Mesendoderm (in vitro differentiated cells): ENCODE measurements around the gene FAM3A.
A peak's percentile ranks its signal among the peaks of the same experiment; 100 is the strongest.

ENCODE experiments used
- DNase-seq: peaks from one replicate; pipeline ENCODE4 v3.0.0; 2013
- H2AK5ac ChIP-seq: 2 replicates; pipeline ENCODE4 v1.6.1; 2013; ENCODE audit warnings: low read length, inconsistent platforms
- H2BK120ac ChIP-seq: 2 replicates; pipeline ENCODE4 v1.6.1; 2013; ENCODE audit warnings: low read depth, mild to moderate bottlenecking, low read length, moderate library complexity, mixed read lengths
- H2BK15ac ChIP-seq: replicated peaks from 2 replicates; pipeline ENCODE4 v1.6.1; 2013; ENCODE audit warnings: low read depth, mild to moderate bottlenecking, moderate library complexity
- H2BK5ac ChIP-seq: 2 replicates; pipeline ENCODE4 v1.6.1; 2013; ENCODE audit warnings: low read length, inconsistent platforms
- H3K18ac ChIP-seq: 2 replicates; pipeline ENCODE4 v1.6.1; 2013; ENCODE audit warnings: mild to moderate bottlenecking, low read length, mixed read lengths
- H3K23ac ChIP-seq: one replicate; pipeline ENCODE4 v1.6.1; 2013; ENCODE audit warnings: low read length
- H3K27ac ChIP-seq: 2 replicates; pipeline ENCODE4 v1.5.1; 2013; ENCODE audit warnings: low read depth, mild to moderate bottlenecking, inconsistent platforms, low read length, moderate library complexity
- H3K27me3 ChIP-seq: 2 replicates; pipeline ENCODE4 v1.6.1; 2013; ENCODE audit warnings: low read length, control low read depth, mild to moderate bottlenecking, inconsistent platforms; ENCODE audit not compliant: insufficient read depth, poor library complexity
- H3K36me3 ChIP-seq: 2 replicates; pipeline ENCODE4 v1.6.1; 2013; ENCODE audit warnings: low read length, inconsistent platforms; ENCODE audit not compliant: control insufficient read depth, insufficient read depth
- H3K4ac ChIP-seq: one replicate; pipeline ENCODE4 v1.6.1; 2013; ENCODE audit warnings: low read depth, mild to moderate bottlenecking, low read length, moderate library complexity
- H3K4me1 ChIP-seq: 2 replicates; pipeline ENCODE4 v1.6.1; 2013; ENCODE audit warnings: low read depth, low read length, inconsistent platforms; ENCODE audit not compliant: control insufficient read depth
- H3K4me2 ChIP-seq: 2 replicates; pipeline ENCODE4 v1.6.1; 2013; ENCODE audit warnings: low read length
- H3K4me3 ChIP-seq: 2 replicates; pipeline ENCODE4 v1.5.1; 2013; ENCODE audit warnings: mild to moderate bottlenecking, low read length
- H3K56ac ChIP-seq: one replicate; pipeline ENCODE4 v1.6.1; 2013; ENCODE audit warnings: low read length
- H3K79me1 ChIP-seq: 2 replicates; pipeline ENCODE4 v1.6.1; 2013; ENCODE audit warnings: low read length, inconsistent platforms
- H3K79me2 ChIP-seq: 2 replicates; pipeline ENCODE4 v1.6.1; 2013; ENCODE audit warnings: mild to moderate bottlenecking, low read length; ENCODE audit not compliant: control insufficient read depth, insufficient read depth
- H3K9ac ChIP-seq: 2 replicates; pipeline ENCODE4 v1.6.1; 2013; ENCODE audit warnings: low read length, inconsistent platforms
- H4K5ac ChIP-seq: one replicate; pipeline ENCODE4 v1.6.1; 2013; ENCODE audit warnings: low read length
- H4K8ac ChIP-seq: one replicate; pipeline ENCODE4 v1.6.1; 2013; ENCODE audit warnings: low read depth, mild to moderate bottlenecking, control low read depth, low read length, moderate library complexity
- whole genome bisulfite sequencing: extraction: QIAGEN DNeasy Blood & Tissue Kit; methylation state at CpG from one replicate; pipeline ENCODE4 v1.1.7; 2013; ENCODE audit warnings: low lambda C conversion rate, missing lambda C conversion rate; ENCODE audit not compliant: insufficient coverage; ENCODE audit errors: extremely low coverage; 5-methylcytosine and 5-hydroxymethylcytosine counted together

FAM3A gene

GRCh38 chrX:154517101-154517781 lies 1.2 kb upstream of the FAM3A start:
- H2AK5ac ChIP-seq, result no peak overlapping the region
- no peaks in the 10 kb centered on the region for H3K4me1 ChIP-seq
- no peak overlapping the region for H2BK5ac ChIP-seq
- no peaks in the 10 kb centered on the region for H3K79me1 ChIP-seq
- H4K5ac ChIP-seq, result no peak overlapping the region
- no peaks in the 10 kb centered on the region for H3K36me3 ChIP-seq
- H3K27ac ChIP-seq, result no peak overlapping the region
- no peak overlapping the region for H3K4ac ChIP-seq
- peak overlapping the region; percentile 88 for H3K56ac ChIP-seq
- H2BK120ac ChIP-seq, result no peak overlapping the region
- H3K9ac ChIP-seq, result peak overlapping the region; percentile 40
- H3K4me3 ChIP-seq, result no peak overlapping the region
- no peak overlapping the region for H2BK15ac ChIP-seq
- DNase-seq, result peak; percentile 88
- H3K18ac ChIP-seq, result peak overlapping the region; percentile 1
- no CpG with 5 or more reads among the region's 25 CpGs for WGBS
- H4K8ac ChIP-seq, result no peak overlapping the region
- H3K23ac ChIP-seq, result no peak overlapping the region
- no peaks in the 10 kb centered on the region for H3K27me3 ChIP-seq
- peak overlapping the region; percentile 78 for H3K4me2 ChIP-seq
- no peaks in the 10 kb centered on the region for H3K79me2 ChIP-seq

GRCh38 chrX:154516656-154517100 lies 646 bp upstream of the FAM3A start:
- H3K23ac ChIP-seq, result no peak overlapping the region
- no peaks in the 10 kb centered on the region for H3K79me1 ChIP-seq
- H4K8ac ChIP-seq, result peak overlapping the region; percentile 39
- peak; percentile 65 for DNase-seq
- H3K27ac ChIP-seq, result peak overlapping the region; percentile 84
- no peaks in the 10 kb centered on the region for H3K4me1 ChIP-seq
- H3K27me3 ChIP-seq, result no peaks in the 10 kb centered on the region
- peak overlapping the region; percentile 88 for H3K56ac ChIP-seq
- no CpG with 5 or more reads among the region's 19 CpGs for WGBS
- no peak overlapping the region for H2AK5ac ChIP-seq
- H2BK5ac ChIP-seq, result no peak overlapping the region
- H3K4ac ChIP-seq, result no peak overlapping the region
- no peaks in the 10 kb centered on the region for H3K36me3 ChIP-seq
- H3K4me2 ChIP-seq, result peak overlapping the region; percentile 78
- H3K4me3 ChIP-seq, result peak overlapping the region; percentile 47
- H3K18ac ChIP-seq, result peak overlapping the region; percentile 61
- H2BK120ac ChIP-seq, result no peak overlapping the region
- H3K9ac ChIP-seq, result peak overlapping the region; percentile 83
- no peak overlapping the region for H2BK15ac ChIP-seq
- H3K79me2 ChIP-seq, result no peaks in the 10 kb centered on the region
- H4K5ac ChIP-seq, result no peak overlapping the region

GRCh38 chrX:154515090-154515965 lies 704 bp downstream of the FAM3A start:
- WGBS, result no CpG with 5 or more reads among the region's 34 CpGs
- Histone ChIP-seq H3K4me3 (peak overlapping the region; percentile 38), H3K4ac (no peak overlapping the region), H3K27me3 (no peaks in the 10 kb centered on the region), H2AK5ac (no peak overlapping the region), H3K18ac (peak overlapping the region; percentile 69), H3K79me2 (no peaks in the 10 kb centered on the region), H3K23ac (no peak overlapping the region), H3K36me3 (no peaks in the 10 kb centered on the region), H4K5ac (no peak overlapping the region), H3K4me2 (peak overlapping the region; percentile 14), H2BK15ac (no peak overlapping the region), H3K9ac (peak overlapping the region; percentile 75), H4K8ac (no peak overlapping the region), H3K56ac (peak overlapping the region; percentile 80), H3K27ac (no peak overlapping the region), H2BK120ac (no peak overlapping the region), H3K79me1 (no peaks in the 10 kb centered on the region), H3K4me1 (no peaks in the 10 kb centered on the region), H2BK5ac (no peak overlapping the region)
- no peak for DNase-seq

GRCh38 chrX:154513716-154514115 lies 2.3 kb downstream of the FAM3A start:
- Histone ChIP-seq H3K9ac (no peak overlapping the region), H3K4me3 (no peak overlapping the region), H3K27ac (no peak overlapping the region), H3K36me3 (no peaks in the 10 kb centered on the region), H3K79me2 (no peaks in the 10 kb centered on the region), H3K4ac (no peak overlapping the region), H3K79me1 (no peaks in the 10 kb centered on the region), H3K18ac (no peak overlapping the region), H3K4me2 (no peak overlapping the region), H2BK120ac (no peak overlapping the region), H4K5ac (no peak overlapping the region), H3K27me3 (no peaks in the 10 kb centered on the region), H3K4me1 (no peaks in the 10 kb centered on the region), H3K56ac (no peak overlapping the region), H3K23ac (no peak overlapping the region), H2BK15ac (no peak overlapping the region), H2BK5ac (no peak overlapping the region), H4K8ac (no peak overlapping the region), H2AK5ac (no peak overlapping the region)
- DNase-seq, result no peak
- no CpG with 5 or more reads among the region's 2 CpGs for WGBS

GRCh38 chrX:154512879-154513553 lies 3.0 kb downstream of the FAM3A start:
- Histone ChIP-seq H3K4ac (no peak overlapping the region), H3K4me2 (no peak overlapping the region), H3K56ac (no peak overlapping the region), H2AK5ac (no peak overlapping the region), H3K27ac (no peak overlapping the region), H2BK5ac (no peak overlapping the region), H4K8ac (no peak overlapping the region), H3K79me1 (no peaks in the 10 kb centered on the region), H3K27me3 (no peaks in the 10 kb centered on the region), H3K18ac (no peak overlapping the region), H4K5ac (no peak overlapping the region), H2BK120ac (no peak overlapping the region), H3K9ac (no peak overlapping the region), H2BK15ac (no peak overlapping the region), H3K79me2 (no peaks in the 10 kb centered on the region), H3K23ac (no peak overlapping the region), H3K4me1 (no peaks in the 10 kb centered on the region), H3K4me3 (no peak overlapping the region), H3K36me3 (no peaks in the 10 kb centered on the region)
- no peak for DNase-seq
- WGBS, result no CpG with 5 or more reads among the region's 16 CpGs
